ENCODE measurements around the gene TST. TPM values are rescaled to one million over a fixed set of nuclear protein-coding genes. Genes with fewer than 3 reads are reported as not detected.

TST gene
- total RNA-seq, 4 donors from 2014 or later: 42.2 to 66.5 (median 51.9) TPM

- TF ChIP-seq POLR2A (IDR thresholded peaks at IDR 0.05): peak in 1 of 2 donors; percentile 23
- TF ChIP-seq CTCF (IDR thresholded peaks at IDR 0.05 in 4 of 5, conservative IDR thresholded peaks at IDR 0.05 in 1 of 5): no peak
- peak within 1 kb of the TSS; percentile 45 to 51 (median 46) for H3K4me3 ChIP-seq
- no peak within 1 kb of the TSS for H3K27ac ChIP-seq
- no peak for DNase-seq
- H3K36me3 ChIP-seq: no peaks in the 10 kb centered on the region
- H3K9me3 ChIP-seq: no peaks in the 10 kb centered on the region
- H3K4me1 ChIP-seq: no peaks in the 10 kb centered on the region
- intact Hi-C loops (cut with DNase I; ENCODE audit: low total_unique reads) (no loop called here), in situ Hi-C loops (cut with MboI; ENCODE audit: low sequenced_read_pairs in 4 of 4) (no loop called here)
- peaks cover 0 to 12% (median 12%) of the 10 kb centered on the region in 3 donors for H3K27me3 ChIP-seq
- no peak for ATAC-seq
Measured at GRCh38 chr22:37051391-37052385, 32.4 kb upstream of the TST start, which contains the start of gene KCTD17. KCTD17 (plus strand) TSS chr22:37051742; CDS start chr22:37051761, 19 bp downstream.

- in situ Hi-C loops (cut with MboI; ENCODE audit: low sequenced_read_pairs in 4 of 4): no loop called here
- no peak for DNase-seq
- no peaks in the 10 kb centered on the region for H3K4me1 ChIP-seq
- no peak overlapping the region for H3K27ac ChIP-seq
- H3K4me3 ChIP-seq: no peak overlapping the region
- peaks cover 0 to 12% (median 12%) of the 10 kb centered on the region in 3 donors for H3K27me3 ChIP-seq
- H3K9me3 ChIP-seq: no peaks in the 10 kb centered on the region
- H3K36me3 ChIP-seq: no peaks in the 10 kb centered on the region
- intact Hi-C loops (cut with DNase I; ENCODE audit: low total_unique reads): no loop called here
- ATAC-seq: no peak
- TF ChIP-seq POLR2A (IDR thresholded peaks at IDR 0.05) (no peak), CTCF (IDR thresholded peaks at IDR 0.05 in 4 of 5, conservative IDR thresholded peaks at IDR 0.05 in 1 of 5) (no peak)
Measured at GRCh38 chr22:37050913-37051312, 31.7 kb upstream of the TST start.

DNA sequence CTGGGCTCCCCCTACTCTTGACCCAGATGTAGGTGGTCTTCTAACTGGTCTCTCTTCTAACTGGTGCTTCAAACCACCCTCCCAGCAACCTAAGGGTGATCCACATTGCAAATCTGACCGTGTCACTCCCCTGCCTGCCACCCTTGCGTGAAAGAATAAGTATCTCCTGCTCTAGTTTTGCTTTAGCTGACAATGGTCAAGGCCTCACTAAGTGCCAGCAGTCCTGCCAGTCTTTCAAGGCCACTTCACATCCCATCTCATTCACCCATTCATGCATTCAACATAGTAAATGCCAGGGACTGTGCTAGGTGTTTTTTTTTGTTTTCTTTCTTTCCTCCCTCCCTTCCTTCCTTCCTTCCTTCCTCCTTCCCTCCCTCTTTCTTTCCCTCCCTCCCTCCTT is 30.0 kb upstream of the TST start:
- intact Hi-C loops (cut with DNase I; ENCODE audit: low total_unique reads) (no loop called here), in situ Hi-C loops (cut with MboI; ENCODE audit: low sequenced_read_pairs in 4 of 4) (no loop called here)
- peaks cover 0 to 12% (median 12%) of the 10 kb centered on the region in 3 donors for H3K27me3 ChIP-seq
- no peak overlapping the region for H3K4me3 ChIP-seq
- ATAC-seq (no peak), DNase-seq (no peak)
- no peaks in the 10 kb centered on the region for H3K4me1 ChIP-seq
- H3K9me3 ChIP-seq: no peaks in the 10 kb centered on the region
- no peak overlapping the region for H3K27ac ChIP-seq
- H3K36me3 ChIP-seq: no peaks in the 10 kb centered on the region
- no peak for TF ChIP-seq CTCF (IDR thresholded peaks at IDR 0.05 in 4 of 5, conservative IDR thresholded peaks at IDR 0.05 in 1 of 5)
- TF ChIP-seq POLR2A (IDR thresholded peaks at IDR 0.05): no peak

DNA sequence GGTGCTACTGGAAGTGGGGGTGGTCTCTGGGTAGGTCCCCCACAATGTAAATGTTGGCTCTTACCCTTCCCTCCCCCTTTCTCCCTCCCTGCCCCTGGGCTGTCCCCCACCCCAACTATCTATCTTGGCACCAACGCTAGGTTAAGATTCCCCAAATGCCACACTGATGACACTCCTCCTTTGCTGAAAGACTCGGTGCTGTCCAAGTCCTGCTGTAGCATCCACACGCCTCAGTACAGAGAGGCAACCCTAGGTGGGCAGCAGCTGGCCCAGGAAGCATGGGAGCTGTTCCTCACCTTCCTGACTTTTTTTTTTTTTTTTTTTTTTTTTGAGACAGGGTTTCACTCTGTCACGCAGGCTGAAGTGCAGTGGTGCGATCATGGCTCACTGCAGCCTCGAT is 28.9 kb upstream of the TST start:
- in situ Hi-C loops (cut with MboI; ENCODE audit: low sequenced_read_pairs in 4 of 4): no loop called here
- H3K4me1 ChIP-seq: no peaks in the 10 kb centered on the region
- no peaks in the 10 kb centered on the region for H3K9me3 ChIP-seq
- H3K4me3 ChIP-seq: no peak overlapping the region
- ATAC-seq: no peak
- H3K27ac ChIP-seq: no peak overlapping the region
- TF ChIP-seq POLR2A (IDR thresholded peaks at IDR 0.05) (no peak), CTCF (IDR thresholded peaks at IDR 0.05 in 4 of 5, conservative IDR thresholded peaks at IDR 0.05 in 1 of 5) (no peak)
- no peaks in the 10 kb centered on the region for H3K36me3 ChIP-seq
- DNase-seq: no peak
- intact Hi-C loops (cut with DNase I; ENCODE audit: low total_unique reads): no loop called here
- H3K27me3 ChIP-seq: peaks cover 0 to 12% (median 12%) of the 10 kb centered on the region in 3 donors

All from gastrocnemius medialis (tissue), 4 donors.